Germinal center (tissue), 1 donor: ENCODE measurements around the gene BRWD1.
A peak's percentile ranks its signal among the peaks of the same experiment; 100 is the strongest.
"Not testable (repeated sequence)": the region's sequence is repeated elsewhere in the genome, so short reads cannot be mapped to it uniquely, and the experiment has no call there.

ENCODE experiments used
- DNase-seq: peaks from one replicate; pipeline ENCODE4 v3.0.0; 2012; ENCODE audit warnings: mixed read lengths, low spot score

The BRWD1 gene

GRCh38 chr21:39173716-39174680 is 139.4 kb downstream of the BRWD1 start:
- DNase-seq = no peak

- no peak for DNase-seq
These were observed 143.5 kb downstream of the BRWD1 start for GRCh38 chr21:39169906-39170305.

GRCh38 chr21:39168800-39169199 is 144.6 kb downstream of the BRWD1 start:
- no peak for DNase-seq

- no peak for DNase-seq
These were observed 148.9 kb downstream of the BRWD1 start for GRCh38 chr21:39164523-39164922.

- DNase-seq = no peak
These were observed 152.4 kb downstream of the BRWD1 start for GRCh38 chr21:39161064-39161463.

- no peak for DNase-seq
These were observed 153.9 kb downstream of the BRWD1 start for GRCh38 chr21:39159342-39160063.

GRCh38 chr21:39157241-39157640 is 156.2 kb downstream of the BRWD1 start:
- DNase-seq = not testable (repeated sequence)

GRCh38 chr21:39156024-39156423 is 157.4 kb downstream of the BRWD1 start:
- no peak for DNase-seq

GRCh38 chr21:39155578-39155977 is 157.9 kb downstream of the BRWD1 start:
- no peak for DNase-seq

GRCh38 chr21:39153842-39154241 is 159.6 kb downstream of the BRWD1 start:
- no peak for DNase-seq

- DNase-seq = peak; percentile 12
These were observed 160.1 kb downstream of the BRWD1 start for GRCh38 chr21:39153373-39153772.

GRCh38 chr21:39152271-39152670 is 161.2 kb downstream of the BRWD1 start:
- no peak for DNase-seq

- DNase-seq = no peak
These were observed 162.6 kb downstream of the BRWD1 start for GRCh38 chr21:39150877-39151276.

- DNase-seq = no peak
These were observed 163.1 kb downstream of the BRWD1 start for GRCh38 chr21:39150316-39150715.

GRCh38 chr21:39149882-39150281 is 163.6 kb downstream of the BRWD1 start:
- no peak for DNase-seq

GRCh38 chr21:39148975-39149374 is 164.5 kb downstream of the BRWD1 start:
- no peak for DNase-seq

- DNase-seq = no peak
These were observed 169.2 kb downstream of the BRWD1 start for GRCh38 chr21:39144191-39144590.

- DNase-seq = no peak
These were observed 170.5 kb downstream of the BRWD1 start for GRCh38 chr21:39142972-39143371.

GRCh38 chr21:39141502-39141901 is 171.9 kb downstream of the BRWD1 start:
- no peak for DNase-seq

GRCh38 chr21:39137248-39138178 is 175.9 kb downstream of the BRWD1 start:
- no peak for DNase-seq

- no peak for DNase-seq
These were observed 176.7 kb downstream of the BRWD1 start for GRCh38 chr21:39136711-39137110.

- not testable (repeated sequence) for DNase-seq
These were observed 177.3 kb downstream of the BRWD1 start for GRCh38 chr21:39136138-39136537.
